ENCODE results near the gene VASH1. TPM values are rescaled to one million over a fixed set of nuclear protein-coding genes. Genes with fewer than 3 reads are reported as not detected.

The VASH1 gene
- total and polyA plus RNA-seq, 2 of the 13 experiments (the other 11 are each of a cell fraction or from before 2014, with no cell fraction given), result 0.11 to 0.24 TPM

- no peak for TF ChIP-seq PLRG1 (conservative IDR thresholded peaks at IDR 0.05)
- peak; percentile 51; the same call in 1 of the 2 replicates for TF ChIP-seq HMGXB3 (CRISPR knock-in tag; IDR thresholded peaks at IDR 0.05; ENCODE audit: borderline replicate concordance)
- no peak for TF ChIP-seq IRF1 (CRISPR knock-in tag; IDR thresholded peaks at IDR 0.05; ENCODE audit: low read depth)
- no peak for TF ChIP-seq NCOA5 (CRISPR knock-in tag; IDR thresholded peaks at IDR 0.05)
- peak; percentile 45; the same call in 1 of the 2 replicates for TF ChIP-seq ZBTB34 (CRISPR knock-in tag; IDR thresholded peaks at IDR 0.05)
- 0 out of 2 replicates have a peak, but pooled peaks have one; percentile 56 for TF ChIP-seq ZNF234 (CRISPR knock-in tag; conservative IDR thresholded peaks at IDR 0.05)
- no peak for TF ChIP-seq DDIT3 (CRISPR knock-in tag; IDR thresholded peaks at IDR 0.05)
- peak; percentile 22 for TF ChIP-seq ZNF18 (CRISPR knock-in tag; IDR thresholded peaks at IDR 0.05; ENCODE audit: insufficient replicate concordance)
- no peak for TF ChIP-seq ZNF205 (CRISPR knock-in tag; IDR thresholded peaks at IDR 0.05)
- TF ChIP-seq NCOA1 (CRISPR knock-in tag; IDR thresholded peaks at IDR 0.05), result no peak
- no peak for TF ChIP-seq MEIS1 (CRISPR knock-in tag; IDR thresholded peaks at IDR 0.05; ENCODE audit: borderline replicate concordance)
- no peak for TF ChIP-seq IRX3 (CRISPR knock-in tag; IDR thresholded peaks at IDR 0.05; ENCODE audit: borderline replicate concordance, low read depth)
- peak; percentile 66; the same call in 1 of the 2 replicates for TF ChIP-seq CBFB (CRISPR knock-in tag; IDR thresholded peaks at IDR 0.05)
- TF ChIP-seq KAT2B (IDR thresholded peaks at IDR 0.05; ENCODE audit: borderline replicate concordance, low read depth, low read length), result no peak
- no peak for TF ChIP-seq ZBTB14 (CRISPR knock-in tag; IDR thresholded peaks at IDR 0.05)
- TF ChIP-seq ERF (CRISPR knock-in tag; IDR thresholded peaks at IDR 0.05), result peak; percentile 93
- TF ChIP-seq CREM (IDR thresholded peaks at IDR 0.05), result no peak
- TF ChIP-seq CREM (CRISPR knock-in tag; IDR thresholded peaks at IDR 0.05), result no peak
These were observed 51.4 kb downstream of the VASH1 start, which contains the start of gene ANGEL1 (continued) for GRCh38 chr14:76812422-76813383.
